IMR-90 (cell line): ENCODE measurements around the gene TMEM82. TPM values are rescaled to one million over a fixed set of nuclear protein-coding genes. Genes with fewer than 3 reads are reported as not detected.
A peak's percentile ranks its signal among the peaks of the same experiment; 100 is the strongest.

ENCODE experiments used
- ATAC-seq: fragments of 200-7000 bp; cut with Tn5 transposase; 2 replicates; pipeline ENCODE4 v1.9.1; 2020; ENCODE audit warnings: low read depth, mild to moderate bottlenecking, moderate library complexity
- BruUV-seq: library from RNA; stranded (reverse); fragments of 400-500 nt; replicated peaks from 2 replicates; lab custom pipeline; 2021; lab: Mats Ljungman, UMichigan
- CTCF ChIA-PET: fragments of 300-600 bp; formaldehyde crosslinking; extraction: SDS; loops from one replicate; lab custom pipeline; 2021; ENCODE audit warnings: antibody characterized with exemption; lab: Yijun Ruan, JAX
- POLR2A ChIA-PET: fragments of 300-600 bp; sonication (Branson Sonifier 250); formaldehyde crosslinking; loops from one replicate; lab custom pipeline; 2022; ENCODE audit warnings: antibody characterized with exemption; ENCODE audit not compliant: unreplicated experiment; lab: Charles Lee
- DNase-seq: peaks from one replicate; pipeline ENCODE4 v3.0.0; 2013
- H2AFZ ChIP-seq: replicated peaks from 2 replicates; pipeline ENCODE3; 2013; ENCODE audit warnings: low read length, mild to moderate bottlenecking; ENCODE audit not compliant: poor library complexity
- H2AK5ac ChIP-seq: 2 replicates; pipeline ENCODE4 v1.6.1; 2013; ENCODE audit warnings: low read depth, low read length, inconsistent platforms
- H2AK9ac ChIP-seq: replicated peaks from 2 replicates; pipeline ENCODE3; 2013; ENCODE audit warnings: mild to moderate bottlenecking, low read depth, low read length, moderate library complexity; ENCODE audit not compliant: poor library complexity
- H2BK120ac ChIP-seq: 2 replicates; pipeline ENCODE4 v1.6.1; 2013; ENCODE audit warnings: low read depth, low read length, inconsistent platforms
- H2BK15ac ChIP-seq: 3 replicates; pipeline ENCODE4 v1.6.1; 2013; ENCODE audit warnings: low read depth, low read length, inconsistent platforms
- H2BK20ac ChIP-seq: 2 replicates; pipeline ENCODE4 v1.6.1; 2013; ENCODE audit warnings: low read depth, mild to moderate bottlenecking, inconsistent platforms, low read length, moderate library complexity
- H2BK5ac ChIP-seq: 2 replicates; pipeline ENCODE4 v1.6.1; 2013; ENCODE audit warnings: mild to moderate bottlenecking, low read depth, low read length, inconsistent platforms; ENCODE audit not compliant: poor library complexity, severe bottlenecking
- H3K14ac ChIP-seq: replicated peaks from 2 replicates; pipeline ENCODE4 v1.6.1; 2013; ENCODE audit warnings: low read depth, low read length, inconsistent platforms
- H3K18ac ChIP-seq: 2 replicates; pipeline ENCODE4 v1.6.1; 2013; ENCODE audit warnings: low read depth, low read length, control low read depth
- H3K23ac ChIP-seq: 2 replicates; pipeline ENCODE4 v1.6.1; 2013; ENCODE audit warnings: low read depth, low read length, inconsistent platforms
- H3K27ac ChIP-seq: 2 replicates; pipeline ENCODE4 v1.5.1; 2013; ENCODE audit warnings: mild to moderate bottlenecking, control low read depth, low read length; ENCODE audit not compliant: insufficient read depth
- H3K27me3 ChIP-seq: 2 replicates; pipeline ENCODE4 v1.6.1; 2013; ENCODE audit warnings: low read length; ENCODE audit not compliant: control insufficient read depth, insufficient read depth
- H3K36me3 ChIP-seq: 2 replicates; pipeline ENCODE4 v1.6.1; 2013; ENCODE audit warnings: low read length, mixed read lengths; ENCODE audit not compliant: control insufficient read depth, insufficient read depth
- H3K4ac ChIP-seq: 2 replicates; pipeline ENCODE4 v1.6.1; 2013; ENCODE audit warnings: low read depth, low read length, inconsistent platforms
- H3K4me1 ChIP-seq: 2 replicates; pipeline ENCODE4 v1.6.1; 2013; ENCODE audit warnings: low read length, mixed read lengths; ENCODE audit not compliant: control insufficient read depth, insufficient read depth
- H3K4me2 ChIP-seq: 2 replicates; pipeline ENCODE4 v1.6.1; 2013; ENCODE audit warnings: low read depth, mild to moderate bottlenecking, control low read depth, low read length, moderate library complexity
- H3K4me3 ChIP-seq: 2 replicates; pipeline ENCODE4 v1.5.1; 2013; ENCODE audit warnings: low read depth, mild to moderate bottlenecking, control low read depth, low read length, moderate library complexity; ENCODE audit not compliant: insufficient read depth
- H3K56ac ChIP-seq: 2 replicates; pipeline ENCODE4 v1.6.1; 2013; ENCODE audit warnings: low read length, inconsistent platforms; ENCODE audit not compliant: insufficient read depth; ENCODE audit errors: extremely low read depth
- H3K79me1 ChIP-seq, 2 experiments: 2 replicates each; pipeline ENCODE4 v1.6.1; 2013; ENCODE audit warnings: low read length in 2 of 2, inconsistent platforms in 1 of 2, low read depth in 1 of 2
- H3K9ac ChIP-seq: 2 replicates; pipeline ENCODE4 v1.6.1; 2013; ENCODE audit warnings: low read depth, low read length, control low read depth
- H3K9me1 ChIP-seq: 2 replicates; pipeline ENCODE4 v1.6.1; 2013; ENCODE audit warnings: low read length, inconsistent platforms; ENCODE audit not compliant: insufficient read depth
- H3K9me3 ChIP-seq: 2 replicates; pipeline ENCODE4 v1.6.1; 2013; ENCODE audit warnings: low read length; ENCODE audit not compliant: control insufficient read depth, insufficient read depth
- H4K20me1 ChIP-seq: 2 replicates; pipeline ENCODE4 v1.6.1; 2013; ENCODE audit warnings: low read length, inconsistent platforms; ENCODE audit not compliant: insufficient read depth
- H4K5ac ChIP-seq: 2 replicates; pipeline ENCODE4 v1.6.1; 2013; ENCODE audit warnings: mild to moderate bottlenecking, low read depth, low read length, control low read depth
- H4K8ac ChIP-seq, 2 experiments: 2 replicates each; pipeline ENCODE4 v1.6.1; 2013; ENCODE audit warnings: low read depth in 2 of 2, low read length in 2 of 2, control low read depth in 1 of 2, inconsistent platforms in 1 of 2
- H4K91ac ChIP-seq: 2 replicates; pipeline ENCODE4 v1.6.1; 2013; ENCODE audit warnings: low read depth, low read length, inconsistent platforms; ENCODE audit not compliant: insufficient read depth
- BHLHE40 ChIP-seq: fragments of 150-350 bp; IDR thresholded peaks from 2 replicates; pipeline ENCODE4 v1.6.1; 2016; ENCODE audit warnings: mild to moderate bottlenecking, low read depth, low read length
- CEBPB ChIP-seq: IDR thresholded peaks from 2 replicates; pipeline ENCODE4 v1.6.1; 2012; ENCODE audit warnings: low read depth, low read length, improper control_type of control experiment
- CHD1 ChIP-seq: IDR thresholded peaks from 2 replicates; pipeline ENCODE4 v1.6.1; 2012; ENCODE audit warnings: low read depth, low read length, improper control_type of control experiment
- CTCF ChIP-seq: conservative IDR thresholded peaks from 2 replicates; pipeline ENCODE4 v1.5.1; 2012; ENCODE audit warnings: mild to moderate bottlenecking, low read depth, low read length, improper control_type of control experiment
- ELK1 ChIP-seq: fragments of 150-350 bp; IDR thresholded peaks from 2 replicates; pipeline ENCODE4 v1.6.1; 2016; ENCODE audit warnings: low read depth, mild to moderate bottlenecking, low read length, moderate library complexity, borderline replicate concordance
- FOS ChIP-seq: fragments of 150-350 bp; IDR thresholded peaks from 2 replicates; pipeline ENCODE4 v1.6.1; 2016; ENCODE audit warnings: low read depth, low read length
- MAFK ChIP-seq: IDR thresholded peaks from 2 replicates; pipeline ENCODE4 v1.6.1; 2012; ENCODE audit warnings: low read depth, low read length, improper control_type of control experiment
- MAZ ChIP-seq: IDR thresholded peaks from 2 replicates; pipeline ENCODE4 v1.6.1; 2012; ENCODE audit warnings: low read depth, mild to moderate bottlenecking, low read length, improper control_type of control experiment, moderate library complexity, borderline replicate concordance
- MXI1 ChIP-seq: IDR thresholded peaks from 2 replicates; pipeline ENCODE4 v1.6.1; 2012; ENCODE audit warnings: low read depth, mild to moderate bottlenecking, low read length, moderate library complexity, borderline replicate concordance
- NFE2L2 ChIP-seq: fragments of 150-350 bp; IDR thresholded peaks from 2 replicates; pipeline ENCODE4 v1.6.1; 2016; ENCODE audit warnings: low read depth, mild to moderate bottlenecking, low read length
- POLR2A ChIP-seq: IDR thresholded peaks from 2 replicates; pipeline ENCODE4 v1.6.1; 2012; ENCODE audit warnings: mild to moderate bottlenecking, low read depth, low read length
- RAD21 ChIP-seq: IDR thresholded peaks from 2 replicates; pipeline ENCODE4 v1.6.1; 2012; ENCODE audit warnings: low read length, improper control_type of control experiment
- RCOR1 ChIP-seq: IDR thresholded peaks from 2 replicates; pipeline ENCODE4 v1.6.1; 2012; ENCODE audit warnings: mild to moderate bottlenecking, low read length, improper control_type of control experiment; ENCODE audit not compliant: insufficient replicate concordance
- RFX5 ChIP-seq: IDR thresholded peaks from 2 replicates; pipeline ENCODE4 v1.8.0; 2012; ENCODE audit warnings: low read depth, mild to moderate bottlenecking, low read length, moderate library complexity
- SMC3 ChIP-seq: fragments of 150-350 bp; IDR thresholded peaks from 2 replicates; pipeline ENCODE4 v1.6.1; 2016; ENCODE audit warnings: low read depth, mild to moderate bottlenecking, antibody characterized with exemption, low read length, moderate library complexity
- WGBS, 2 experiments: methylation state at CpG; one replicate each; pipeline versions ENCODE4 v1.1.5 to v1.1.7; 2013; ENCODE audit warnings: missing lambda C conversion rate in 2 of 2; ENCODE audit not compliant: insufficient read length in 1 of 2; ENCODE audit errors: extremely low coverage in 2 of 2; 5-methylcytosine and 5-hydroxymethylcytosine counted together
- dilution Hi-C: fragments of 300-500 bp; cut with HindIII; formaldehyde crosslinking; loops from one replicate; pipeline ENCODE4 v1.14.3; 2018; ENCODE audit warnings: low sequenced_read_pairs; ENCODE audit not compliant: unreplicated experiment
- in situ Hi-C: fragments of 300-500 bp; cut with MboI; formaldehyde crosslinking; loops from 3 replicates; pipeline ENCODE4 v1.14.3; 2019; ENCODE audit warnings: low sequenced_read_pairs, inconsistent platforms, mixed read lengths
- intact Hi-C: fragments of 100-400 bp; cut with micrococcal nuclease; formaldehyde crosslinking; loops from 2 replicates; pipeline ENCODE4 v1.10.0; 2022
- polyA plus RNA-seq, 3 experiments: library from polyadenylated mRNA; depleted of rRNA; stranded (reverse); fragments of >200 nt; gene quantifications; 2 replicates each; pipeline ENCODE4 v1.2.3, GENCODE V29; 2012; ENCODE audit warnings: low replicate concordance in 1 of 3
- total RNA-seq: library from RNA; depleted of rRNA; stranded (reverse); fragments of >200 nt; gene quantifications from 2 replicates; pipeline ENCODE4 v1.2.3, GENCODE V29; 2012

TMEM82 gene
- total and polyA plus RNA-seq, 2 of the 4 experiments (the other 2 are of a cell fraction), result not detected

GRCh38 chr1:15693371-15693770 lies 48.9 kb upstream of the TMEM82 start:
- ATAC-seq (no peak), DNase-seq (no peak)
- intact Hi-C loops, result no loop called here
- H3K4ac ChIP-seq, result no peak overlapping the region
- H2BK120ac ChIP-seq, result no peak overlapping the region
- TF ChIP-seq SMC3, result no peak
- TF ChIP-seq CTCF, result no peak
- TF ChIP-seq MXI1, result no peak
- TF ChIP-seq NFE2L2, result no peak
- TF ChIP-seq RCOR1, result no peak
- no peak for TF ChIP-seq RFX5
- TF ChIP-seq ELK1, result no peak
- no peak for TF ChIP-seq MAZ
- no peak for TF ChIP-seq CEBPB
- no peak for TF ChIP-seq POLR2A
- no peak for TF ChIP-seq FOS
- TF ChIP-seq MAFK, result no peak
- no peak for TF ChIP-seq CHD1
- TF ChIP-seq RAD21, result no peak
- TF ChIP-seq BHLHE40, result no peak
- no peak overlapping the region for H3K23ac ChIP-seq
- no peak overlapping the region for H2BK5ac ChIP-seq
- in situ Hi-C loops, result no loop called here
- CTCF ChIA-PET, result no interaction called here
- H3K4me2 ChIP-seq, result no peak overlapping the region
- no peak overlapping the region for H2BK15ac ChIP-seq
- 60% methylated on average over 1 of the region's 5 CpGs; no CpG with 5 or more reads in 1 of the 2 experiments for WGBS, 2 experiments
- no peak overlapping the region for H4K8ac ChIP-seq
- no peak overlapping the region for H3K9ac ChIP-seq
- no peaks in the 10 kb centered on the region for H3K27me3 ChIP-seq
- H2AFZ ChIP-seq, result no peak overlapping the region
- no peak overlapping the region for H3K14ac ChIP-seq
- no peaks in the 10 kb centered on the region for H3K9me3 ChIP-seq
- no peak overlapping the region for H3K18ac ChIP-seq
- no peak overlapping the region for H4K91ac ChIP-seq
- peaks cover 5% of the 10 kb centered on the region; the same call in 1 of the 2 replicates for H3K4me1 ChIP-seq
- POLR2A ChIA-PET, result no interaction called here
- no peak overlapping the region for H4K5ac ChIP-seq
- H3K56ac ChIP-seq, result no peak overlapping the region
- H3K79me1 ChIP-seq, result peaks cover 36 to 93% of the 10 kb centered on the region in 2 experiments
- no peak overlapping the region for H2BK20ac ChIP-seq
- dilution Hi-C loops, result no loop called here
- H2AK9ac ChIP-seq, result peak overlapping the region; percentile 52
- H4K20me1 ChIP-seq, result peaks cover 73% of the 10 kb centered on the region
- H3K36me3 ChIP-seq, result peaks cover 4% of the 10 kb centered on the region; the same call in 1 of the 2 replicates
- no TSS peak for BruUV-seq
- no peak overlapping the region for H2AK5ac ChIP-seq
- no peak overlapping the region for H3K4me3 ChIP-seq
- H3K9me1 ChIP-seq, result peaks cover 13% of the 10 kb centered on the region; the same call in 1 of the 2 replicates
- H3K27ac ChIP-seq, result no peak overlapping the region
